ENCODE data around the gene KRTAP5-7. TPM values are rescaled to one million over a fixed set of nuclear protein-coding genes. Genes with fewer than 3 reads are reported as not detected.
"Not testable (repeated sequence)": the region's sequence is repeated elsewhere in the genome, so short reads cannot be mapped to it uniquely, and the experiment has no call there.

KRTAP5-7 gene
- total and polyA plus RNA-seq, 2 of the 13 experiments (the other 11 are each of a cell fraction or from before 2014, with no cell fraction given) = 0.54 TPM; not detected in 1

- H4K20me1 ChIP-seq (ENCODE audit: insufficient read depth, low read length); H3K9me3 ChIP-seq (ENCODE audit: low read length); CTCF ChIA-PET (ENCODE audit: low intra/inter-chr PET ratio, low total read pairs); BruUV-seq (replicated peaks); H3K79me2 ChIP-seq (ENCODE audit: insufficient read depth, low read length); H3K36me3 ChIP-seq (replicated peaks in 1 of 2; ENCODE audit: control insufficient read depth in 1 of 2, insufficient read depth in 2 of 2, low read length in 2 of 2); H3K27me3 ChIP-seq (ENCODE audit: control insufficient read depth in 1 of 2, insufficient read depth in 2 of 2, low read length in 2 of 2); intact Hi-C loops (cut with micrococcal nuclease; ENCODE audit: unreplicated experiment); in situ Hi-C loops (cut with HindIII; ENCODE audit: extremely low pct_ligation_motif_present, low pct_unique_long_range_greater_than_20kb); ATAC-seq; TF ChIP-seq NONO (IDR thresholded peaks at IDR 0.05): not testable (repeated sequence)
- Histone ChIP-seq H3K4me2 (ENCODE audit: low read depth, low read length) (peak overlapping the region; percentile 71), H3K9ac (ENCODE audit: insufficient read depth, low read depth, low read length) (peak overlapping the region; percentile 49), H3K27ac (ENCODE audit: extremely low read length, insufficient read depth, low read length) (peak overlapping the region; percentile 93), H3K4me1 (ENCODE audit: insufficient read depth, low read length) (peaks cover 93% of the 10 kb centered on the region), H2AFZ (ENCODE audit: low read length) (peak overlapping the region; percentile 54), H3K4me3 (replicated peaks in 1 of 3; ENCODE audit: insufficient read depth in 1 of 3, low read depth in 2 of 3, low read length in 3 of 3) (peak overlapping the region in 2 of 3 experiments; percentile 27 to 43; a peak in 4 of 6 replicates)
- POLR2A ChIA-PET = interaction anchor here (1.0 to 1.6 kb wide), 5 partner anchors 8 to 87 kb away, joined by 3 to 7 read pairs (median 5); partner anchors contain the start of genes DHCR7 and KRTAP5-9
- FAIRE-seq (peak; percentile 32), DNase-seq (ENCODE audit: low spot score) (peak; percentile 39)
- 2% methylated on average over 17 of the region's 17 CpGs for WGBS (ENCODE audit: low lambda C conversion rate)
- TF ChIP-seq TFE3 (CRISPR knock-in tag; IDR thresholded peaks at IDR 0.05) (peak; percentile 80; the same call in 1 of the 2 replicates), TBX2 (CRISPR knock-in tag; IDR thresholded peaks at IDR 0.05; ENCODE audit: borderline replicate concordance) (peak; percentile 49; the same call in 1 of the 2 replicates), ZNF503 (CRISPR knock-in tag; IDR thresholded peaks at IDR 0.05) (peak; percentile 68; the same call in 1 of the 2 replicates), MYPOP (CRISPR knock-in tag; IDR thresholded peaks at IDR 0.05) (0 out of 2 replicates have a peak, but pooled peaks have one; percentile 36), NCOR1 (IDR thresholded peaks at IDR 0.05; ENCODE audit: borderline replicate concordance, low read length) (peak; percentile 23; the same call in 1 of the 2 replicates), NONO (CRISPR knock-in tag; conservative IDR thresholded peaks at IDR 0.05) (0 out of 2 replicates have a peak, but pooled peaks have one; percentile 49), KAT8 (CRISPR knock-in tag; IDR thresholded peaks at IDR 0.05) (peak; percentile 23; the same call in 1 of the 2 replicates), MLX (CRISPR knock-in tag; IDR thresholded peaks at IDR 0.05) (peak; percentile 81), PPARG (CRISPR knock-in tag; conservative IDR thresholded peaks at IDR 0.05) (peak; percentile 94), RXRA (CRISPR knock-in tag; IDR thresholded peaks at IDR 0.05) (peak; percentile 62; the same call in 1 of the 2 replicates), ZNF292 (CRISPR knock-in tag; IDR thresholded peaks at IDR 0.05; ENCODE audit: borderline replicate concordance, low read depth) (peak; percentile 50; the same call in 1 of the 2 replicates), ZNF350 (CRISPR knock-in tag; IDR thresholded peaks at IDR 0.05; ENCODE audit: borderline replicate concordance, low read depth) (0 out of 2 replicates have a peak, but pooled peaks have one; percentile 32), RXRB (CRISPR knock-in tag; IDR thresholded peaks at IDR 0.05; ENCODE audit: borderline replicate concordance) (peak; percentile 95), HNF4A (CRISPR knock-in tag; IDR thresholded peaks at IDR 0.05) (peak; percentile 49), ETV5 (CRISPR knock-in tag; IDR thresholded peaks at IDR 0.05; ENCODE audit: borderline replicate concordance) (peak; percentile 59; the same call in 1 of the 2 replicates), YY1 (IDR thresholded peaks at IDR 0.05; ENCODE audit: insufficient read depth, insufficient replicate concordance, low read depth, low read length) (peak; percentile 20), TAF1 (CRISPR knock-in tag; IDR thresholded peaks at IDR 0.05) (peak; percentile 27; the same call in 1 of the 2 replicates)
Measured at GRCh38 chr11:71534711-71535608, 7.9 kb downstream of the KRTAP5-7 start.
